ENCODE results near the gene BUD13. TPM values are rescaled to one million over a fixed set of nuclear protein-coding genes. Genes with fewer than 3 reads are reported as not detected.
"Not testable (repeated sequence)": the region's sequence is repeated elsewhere in the genome, so short reads cannot be mapped to it uniquely, and the experiment has no call there.

BUD13 gene
- total RNA-seq, 1 donor from 2014 or later: 34.8 TPM

GRCh38 chr11:116773203-116774097 is 663 bp upstream of the BUD13 start:
- intact Hi-C loops (cut with micrococcal nuclease): loop anchor here (1.0 to 5.0 kb wide), 5 partner anchors 15 to 554 kb away; partner anchors contain the start of genes CEP164, PCSK7, RNF214 and SIK3

GRCh38 chr11:116771935-116772334 is 852 bp downstream of the BUD13 start:
- intact Hi-C loops (cut with micrococcal nuclease): loop anchor here (5.0 kb wide), 3 partner anchors 325 to 555 kb away; partner anchors contain the start of genes CEP164, PCSK7, RNF214 and SIK3

GRCh38 chr11:116762132-116762531 is 10.7 kb downstream of the BUD13 start:
- intact Hi-C loops (cut with micrococcal nuclease): no loop called here

GRCh38 chr11:116756044-116756443 is 16.7 kb downstream of the BUD13 start:
- intact Hi-C loops (cut with micrococcal nuclease): not testable (repeated sequence)

GRCh38 chr11:116750070-116750718 is 22.6 kb downstream of the BUD13 start:
- intact Hi-C loops (cut with micrococcal nuclease): no loop called here

- intact Hi-C loops (cut with micrococcal nuclease): no loop called here
Observed at GRCh38 chr11:116742104-116742503, 30.7 kb downstream of the BUD13 start.

GRCh38 chr11:116740741-116741140 is 32.0 kb downstream of the BUD13 start:
- intact Hi-C loops (cut with micrococcal nuclease): no loop called here

GRCh38 chr11:116738975-116739374 is 33.8 kb downstream of the BUD13 start:
- intact Hi-C loops (cut with micrococcal nuclease): no loop called here

- intact Hi-C loops (cut with micrococcal nuclease): no loop called here
Observed at GRCh38 chr11:116736763-116737162, 36.0 kb downstream of the BUD13 start.

- intact Hi-C loops (cut with micrococcal nuclease): no loop called here
Observed at GRCh38 chr11:116733969-116734508, 38.7 kb downstream of the BUD13 start.

GRCh38 chr11:116733043-116733755 is 39.6 kb downstream of the BUD13 start:
- intact Hi-C loops (cut with micrococcal nuclease): no loop called here

GRCh38 chr11:116732271-116733042 is 40.3 kb downstream of the BUD13 start:
- intact Hi-C loops (cut with micrococcal nuclease): loop anchor here (1.0 kb wide), 1 partner anchor 374 kb away; no protein-coding TSS in a partner anchor

GRCh38 chr11:116731821-116732220 is 41.0 kb downstream of the BUD13 start:
- intact Hi-C loops (cut with micrococcal nuclease): loop anchor here (1.0 kb wide), 1 partner anchor 374 kb away; no protein-coding TSS in a partner anchor

- intact Hi-C loops (cut with micrococcal nuclease): no loop called here
Observed at GRCh38 chr11:116731097-116731761, 41.6 kb downstream of the BUD13 start.

GRCh38 chr11:116730601-116731000 is 42.2 kb downstream of the BUD13 start:
- intact Hi-C loops (cut with micrococcal nuclease): no loop called here

- intact Hi-C loops (cut with micrococcal nuclease): no loop called here
Observed at GRCh38 chr11:116730241-116730561, 42.6 kb downstream of the BUD13 start.

GRCh38 chr11:116729501-116730240 is 43.1 kb downstream of the BUD13 start:
- intact Hi-C loops (cut with micrococcal nuclease): no loop called here

- intact Hi-C loops (cut with micrococcal nuclease): no loop called here
Observed at GRCh38 chr11:116727990-116728389, 44.8 kb downstream of the BUD13 start.

GRCh38 chr11:116725434-116726221 is 47.2 kb downstream of the BUD13 start:
- intact Hi-C loops (cut with micrococcal nuclease): no loop called here
